Activated CD8-positive, alpha-beta T cell treated with anti-CD3 and anti-CD28 coated beads for 36 hours (primary cell): Measurements from ENCODE around the gene SCN9A. TPM values are rescaled to one million over a fixed set of nuclear protein-coding genes. Genes with fewer than 3 reads are reported as not detected.
"Not testable (repeated sequence)": the region's sequence is repeated elsewhere in the genome, so short reads cannot be mapped to it uniquely, and the experiment has no call there.

ENCODE experiments used
- ATAC-seq: fragments of 200-7000 bp; cut with Tn5 transposase; one replicate; pipeline ENCODE4 v1.10.0; 2021; ENCODE audit warnings: mild to moderate bottlenecking, moderate library complexity
- CTCF ChIA-PET: fragments of 350-600 bp; sonication (Branson Sonifier 250); formaldehyde crosslinking; loops from one replicate; lab custom pipeline; 2021; ENCODE audit warnings: antibody characterized with exemption; lab: Charles Lee
- POLR2A ChIA-PET: fragments of 350-600 bp; sonication (Branson Sonifier 250); formaldehyde crosslinking; loops from one replicate; lab custom pipeline; 2021; ENCODE audit warnings: antibody characterized with exemption; lab: Charles Lee
- DNase-seq: peaks from one replicate; pipeline ENCODE4 v3.0.0-alpha.2; 2020
- H3K27ac Mint-ChIP-seq: one replicate; pipeline ENCODE4 v1.8.0; 2021; ENCODE audit warnings: mild to moderate bottlenecking, mixed read lengths
- H3K27me3 Mint-ChIP-seq: one replicate; pipeline ENCODE4 v1.8.0; 2021; ENCODE audit warnings: mixed read lengths
- H3K36me3 Mint-ChIP-seq: one replicate; pipeline ENCODE4 v1.8.0; 2021; ENCODE audit warnings: low read depth, mixed read lengths
- H3K4me1 Mint-ChIP-seq: one replicate; pipeline ENCODE4 v1.8.0; 2021; ENCODE audit warnings: low read depth, mixed read lengths
- H3K4me3 Mint-ChIP-seq: one replicate; pipeline ENCODE4 v1.8.0; 2021; ENCODE audit warnings: mild to moderate bottlenecking, moderate library complexity, mixed read lengths
- H3K9me3 Mint-ChIP-seq: one replicate; pipeline ENCODE4 v1.8.0; 2021; ENCODE audit warnings: mixed read lengths
- CTCF ChIP-seq: fragments of 200-600 bp; IDR thresholded peaks from one replicate; pipeline ENCODE4 v1.8.0; 2022; ENCODE audit warnings: antibody characterized with exemption, mild to moderate bottlenecking
- intact Hi-C: fragments of 100-400 bp; cut with micrococcal nuclease; formaldehyde crosslinking; loops from one replicate; pipeline ENCODE4 v1.10.0; 2022
- total RNA-seq, 2 experiments: library from RNA; stranded (reverse); gene quantifications; one replicate each; pipeline ENCODE4 v1.2.3, GENCODE V29; 2021

SCN9A gene
- total RNA-seq, 2 experiments from 2014 or later, result not detected

GRCh38 chr2:166413255-166413654 lies 37.5 kb upstream of the SCN9A start:
- ATAC-seq (no peak), DNase-seq (no peak)
- no peak for TF ChIP-seq CTCF
- H3K27ac Mint-ChIP-seq, result no peak overlapping the region
- POLR2A ChIA-PET, result no interaction called here
- intact Hi-C loops, result no loop called here
- H3K27me3 Mint-ChIP-seq, result no peaks in the 10 kb centered on the region
- no peaks in the 10 kb centered on the region for H3K36me3 Mint-ChIP-seq
- H3K4me1 Mint-ChIP-seq, result no peaks in the 10 kb centered on the region
- no peak overlapping the region for H3K4me3 Mint-ChIP-seq
- CTCF ChIA-PET, result no interaction called here
- H3K9me3 Mint-ChIP-seq, result no peaks in the 10 kb centered on the region

GRCh38 chr2:166411473-166412230 lies 35.9 kb upstream of the SCN9A start:
- no peak overlapping the region for H3K4me3 Mint-ChIP-seq
- ChIA-PET CTCF (no interaction called here), POLR2A (no interaction called here)
- no peak overlapping the region for H3K27ac Mint-ChIP-seq
- H3K9me3 Mint-ChIP-seq, result no peaks in the 10 kb centered on the region
- DNase-seq (no peak), ATAC-seq (no peak)
- H3K36me3 Mint-ChIP-seq, result no peaks in the 10 kb centered on the region
- intact Hi-C loops, result no loop called here
- H3K4me1 Mint-ChIP-seq, result no peaks in the 10 kb centered on the region
- no peak for TF ChIP-seq CTCF
- H3K27me3 Mint-ChIP-seq, result no peaks in the 10 kb centered on the region

GRCh38 chr2:166410828-166411472 lies 35.2 kb upstream of the SCN9A start:
- Mint-ChIP-seq H3K27me3 (no peaks in the 10 kb centered on the region), H3K4me3 (no peak overlapping the region), H3K36me3 (no peaks in the 10 kb centered on the region), H3K9me3 (no peaks in the 10 kb centered on the region), H3K27ac (no peak overlapping the region), H3K4me1 (no peaks in the 10 kb centered on the region)
- ATAC-seq, result no peak
- ChIA-PET CTCF (no interaction called here), POLR2A (no interaction called here)
- no peak for DNase-seq
- intact Hi-C loops, result no loop called here
- no peak for TF ChIP-seq CTCF

GRCh38 chr2:166407746-166408145 lies 32.0 kb upstream of the SCN9A start:
- ATAC-seq, H3K27ac Mint-ChIP-seq, H3K4me1 Mint-ChIP-seq, H3K9me3 Mint-ChIP-seq, H3K27me3 Mint-ChIP-seq, intact Hi-C loops, DNase-seq, H3K36me3 Mint-ChIP-seq, H3K4me3 Mint-ChIP-seq, POLR2A ChIA-PET, CTCF ChIA-PET: not testable (repeated sequence)

- no peaks in the 10 kb centered on the region for H3K27me3 Mint-ChIP-seq
- H3K4me1 Mint-ChIP-seq, result no peaks in the 10 kb centered on the region
- TF ChIP-seq CTCF, result no peak
- intact Hi-C loops, result no loop called here
- H3K4me3 Mint-ChIP-seq, result no peak overlapping the region
- ATAC-seq (no peak), DNase-seq (no peak)
- ChIA-PET POLR2A (no interaction called here), CTCF (no interaction called here)
- H3K36me3 Mint-ChIP-seq, result no peaks in the 10 kb centered on the region
- no peak overlapping the region for H3K27ac Mint-ChIP-seq
- no peaks in the 10 kb centered on the region for H3K9me3 Mint-ChIP-seq
Measured at GRCh38 chr2:166406374-166406773, 30.6 kb upstream of the SCN9A start.
